ENCODE results near the gene PTPRCAP.

Gene PTPRCAP

GRCh38 chr11:67423891-67424613 is 13.4 kb downstream of the PTPRCAP start:
- ATAC-seq = no peak

- no peak for ATAC-seq
These were observed 14.0 kb downstream of the PTPRCAP start for GRCh38 chr11:67423466-67423865.

- no peak for ATAC-seq
These were observed 14.6 kb downstream of the PTPRCAP start for GRCh38 chr11:67422891-67423290.

- ATAC-seq = no peak
These were observed 16.0 kb downstream of the PTPRCAP start for GRCh38 chr11:67421430-67422031.

GRCh38 chr11:67420646-67421429 is 16.6 kb downstream of the PTPRCAP start:
- ATAC-seq = peak; percentile 90

GRCh38 chr11:67420147-67420645 is 17.3 kb downstream of the PTPRCAP start:
- no peak for ATAC-seq

GRCh38 chr11:67419325-67420049 is 18.0 kb downstream of the PTPRCAP start:
- ATAC-seq = no peak

GRCh38 chr11:67418476-67419281 is 18.8 kb downstream of the PTPRCAP start:
- ATAC-seq = no peak

- ATAC-seq = no peak
These were observed 20.1 kb downstream of the PTPRCAP start for GRCh38 chr11:67417425-67417824.

GRCh38 chr11:67416416-67417335 is 20.8 kb downstream of the PTPRCAP start:
- no peak for ATAC-seq

GRCh38 chr11:67415501-67416304 is 21.8 kb downstream of the PTPRCAP start, which contains the start of gene CARNS1:
Gene CARNS1, plus strand, starts transcription at chr11:67415678. Its CDS starts 522 bp downstream, at chr11:67416200.
- ATAC-seq = no peak

- ATAC-seq = no peak
These were observed 24.1 kb downstream of the PTPRCAP start for GRCh38 chr11:67413266-67413849.

- ATAC-seq = no peak
These were observed 24.8 kb downstream of the PTPRCAP start for GRCh38 chr11:67412495-67413179.

GRCh38 chr11:67411785-67412152 is 25.7 kb downstream of the PTPRCAP start:
- no peak for ATAC-seq

GRCh38 chr11:67410984-67411784 is 26.3 kb downstream of the PTPRCAP start:
- ATAC-seq = no peak

- ATAC-seq = no peak
These were observed 27.1 kb downstream of the PTPRCAP start for GRCh38 chr11:67410369-67410831.

- ATAC-seq = no peak
These were observed 27.6 kb downstream of the PTPRCAP start for GRCh38 chr11:67409781-67410368.
